IMR-90 (cell line): ENCODE results near the gene CCDC148. TPM values are rescaled to one million over a fixed set of nuclear protein-coding genes. Genes with fewer than 3 reads are reported as not detected.

ENCODE experiments used
- ATAC-seq: fragments of 200-7000 bp; cut with Tn5 transposase; 2 replicates; pipeline ENCODE4 v1.9.1; 2020; ENCODE audit warnings: low read depth, mild to moderate bottlenecking, moderate library complexity
- BruUV-seq: library from RNA; stranded (reverse); fragments of 400-500 nt; replicated peaks from 2 replicates; lab custom pipeline; 2021; lab: Mats Ljungman, UMichigan
- CTCF ChIA-PET: fragments of 300-600 bp; formaldehyde crosslinking; extraction: SDS; loops from one replicate; lab custom pipeline; 2021; ENCODE audit warnings: antibody characterized with exemption; lab: Yijun Ruan, JAX
- POLR2A ChIA-PET: fragments of 300-600 bp; sonication (Branson Sonifier 250); formaldehyde crosslinking; loops from one replicate; lab custom pipeline; 2022; ENCODE audit warnings: antibody characterized with exemption; ENCODE audit not compliant: unreplicated experiment; lab: Charles Lee
- DNase-seq: peaks from one replicate; pipeline ENCODE4 v3.0.0; 2013
- H2AFZ ChIP-seq: replicated peaks from 2 replicates; pipeline ENCODE3; 2013; ENCODE audit warnings: low read length, mild to moderate bottlenecking; ENCODE audit not compliant: poor library complexity
- H2AK5ac ChIP-seq: 2 replicates; pipeline ENCODE4 v1.6.1; 2013; ENCODE audit warnings: low read depth, low read length, inconsistent platforms
- H2AK9ac ChIP-seq: replicated peaks from 2 replicates; pipeline ENCODE3; 2013; ENCODE audit warnings: mild to moderate bottlenecking, low read depth, low read length, moderate library complexity; ENCODE audit not compliant: poor library complexity
- H2BK120ac ChIP-seq: 2 replicates; pipeline ENCODE4 v1.6.1; 2013; ENCODE audit warnings: low read depth, low read length, inconsistent platforms
- H2BK15ac ChIP-seq: 3 replicates; pipeline ENCODE4 v1.6.1; 2013; ENCODE audit warnings: low read depth, low read length, inconsistent platforms
- H2BK20ac ChIP-seq: 2 replicates; pipeline ENCODE4 v1.6.1; 2013; ENCODE audit warnings: low read depth, mild to moderate bottlenecking, inconsistent platforms, low read length, moderate library complexity
- H2BK5ac ChIP-seq: 2 replicates; pipeline ENCODE4 v1.6.1; 2013; ENCODE audit warnings: mild to moderate bottlenecking, low read depth, low read length, inconsistent platforms; ENCODE audit not compliant: poor library complexity, severe bottlenecking
- H3K14ac ChIP-seq: replicated peaks from 2 replicates; pipeline ENCODE4 v1.6.1; 2013; ENCODE audit warnings: low read depth, low read length, inconsistent platforms
- H3K18ac ChIP-seq: 2 replicates; pipeline ENCODE4 v1.6.1; 2013; ENCODE audit warnings: low read depth, low read length, control low read depth
- H3K23ac ChIP-seq: 2 replicates; pipeline ENCODE4 v1.6.1; 2013; ENCODE audit warnings: low read depth, low read length, inconsistent platforms
- H3K27ac ChIP-seq: 2 replicates; pipeline ENCODE4 v1.5.1; 2013; ENCODE audit warnings: mild to moderate bottlenecking, control low read depth, low read length; ENCODE audit not compliant: insufficient read depth
- H3K27me3 ChIP-seq: 2 replicates; pipeline ENCODE4 v1.6.1; 2013; ENCODE audit warnings: low read length; ENCODE audit not compliant: control insufficient read depth, insufficient read depth
- H3K36me3 ChIP-seq: 2 replicates; pipeline ENCODE4 v1.6.1; 2013; ENCODE audit warnings: low read length, mixed read lengths; ENCODE audit not compliant: control insufficient read depth, insufficient read depth
- H3K4ac ChIP-seq: 2 replicates; pipeline ENCODE4 v1.6.1; 2013; ENCODE audit warnings: low read depth, low read length, inconsistent platforms
- H3K4me1 ChIP-seq: 2 replicates; pipeline ENCODE4 v1.6.1; 2013; ENCODE audit warnings: low read length, mixed read lengths; ENCODE audit not compliant: control insufficient read depth, insufficient read depth
- H3K4me2 ChIP-seq: 2 replicates; pipeline ENCODE4 v1.6.1; 2013; ENCODE audit warnings: low read depth, mild to moderate bottlenecking, control low read depth, low read length, moderate library complexity
- H3K4me3 ChIP-seq: 2 replicates; pipeline ENCODE4 v1.5.1; 2013; ENCODE audit warnings: low read depth, mild to moderate bottlenecking, control low read depth, low read length, moderate library complexity; ENCODE audit not compliant: insufficient read depth
- H3K56ac ChIP-seq: 2 replicates; pipeline ENCODE4 v1.6.1; 2013; ENCODE audit warnings: low read length, inconsistent platforms; ENCODE audit not compliant: insufficient read depth; ENCODE audit errors: extremely low read depth
- H3K79me1 ChIP-seq, 2 experiments: 2 replicates each; pipeline ENCODE4 v1.6.1; 2013; ENCODE audit warnings: low read length in 2 of 2, inconsistent platforms in 1 of 2, low read depth in 1 of 2
- H3K9ac ChIP-seq: 2 replicates; pipeline ENCODE4 v1.6.1; 2013; ENCODE audit warnings: low read depth, low read length, control low read depth
- H3K9me1 ChIP-seq: 2 replicates; pipeline ENCODE4 v1.6.1; 2013; ENCODE audit warnings: low read length, inconsistent platforms; ENCODE audit not compliant: insufficient read depth
- H3K9me3 ChIP-seq: 2 replicates; pipeline ENCODE4 v1.6.1; 2013; ENCODE audit warnings: low read length; ENCODE audit not compliant: control insufficient read depth, insufficient read depth
- H4K20me1 ChIP-seq: 2 replicates; pipeline ENCODE4 v1.6.1; 2013; ENCODE audit warnings: low read length, inconsistent platforms; ENCODE audit not compliant: insufficient read depth
- H4K5ac ChIP-seq: 2 replicates; pipeline ENCODE4 v1.6.1; 2013; ENCODE audit warnings: mild to moderate bottlenecking, low read depth, low read length, control low read depth
- H4K8ac ChIP-seq, 2 experiments: 2 replicates each; pipeline ENCODE4 v1.6.1; 2013; ENCODE audit warnings: low read depth in 2 of 2, low read length in 2 of 2, control low read depth in 1 of 2, inconsistent platforms in 1 of 2
- H4K91ac ChIP-seq: 2 replicates; pipeline ENCODE4 v1.6.1; 2013; ENCODE audit warnings: low read depth, low read length, inconsistent platforms; ENCODE audit not compliant: insufficient read depth
- NFE2L2 ChIP-seq: fragments of 150-350 bp; IDR thresholded peaks from 2 replicates; pipeline ENCODE4 v1.6.1; 2016; ENCODE audit warnings: low read depth, mild to moderate bottlenecking, low read length
- RFX5 ChIP-seq: IDR thresholded peaks from 2 replicates; pipeline ENCODE4 v1.8.0; 2012; ENCODE audit warnings: low read depth, mild to moderate bottlenecking, low read length, moderate library complexity
- whole genome bisulfite sequencing, 2 experiments: methylation state at CpG; one replicate each; pipeline versions ENCODE4 v1.1.5 to v1.1.7; 2013; ENCODE audit warnings: missing lambda C conversion rate in 2 of 2; ENCODE audit not compliant: insufficient read length in 1 of 2; ENCODE audit errors: extremely low coverage in 2 of 2; 5-methylcytosine and 5-hydroxymethylcytosine counted together
- dilution Hi-C: fragments of 300-500 bp; cut with HindIII; formaldehyde crosslinking; loops from one replicate; pipeline ENCODE4 v1.14.3; 2018; ENCODE audit warnings: low sequenced_read_pairs; ENCODE audit not compliant: unreplicated experiment
- in situ Hi-C: fragments of 300-500 bp; cut with MboI; formaldehyde crosslinking; loops from 3 replicates; pipeline ENCODE4 v1.14.3; 2019; ENCODE audit warnings: low sequenced_read_pairs, inconsistent platforms, mixed read lengths
- intact Hi-C: fragments of 100-400 bp; cut with micrococcal nuclease; formaldehyde crosslinking; loops from 2 replicates; pipeline ENCODE4 v1.10.0; 2022
- polyA plus RNA-seq, 3 experiments: library from polyadenylated mRNA; depleted of rRNA; stranded (reverse); fragments of >200 nt; gene quantifications; 2 replicates each; pipeline ENCODE4 v1.2.3, GENCODE V29; 2012; ENCODE audit warnings: low replicate concordance in 1 of 3
- total RNA-seq: library from RNA; depleted of rRNA; stranded (reverse); fragments of >200 nt; gene quantifications from 2 replicates; pipeline ENCODE4 v1.2.3, GENCODE V29; 2012
- TF ChIP-seq, protein P1 (sequence below): fragments of 150-350 bp; IDR thresholded peaks from 2 replicates; pipeline ENCODE4 v1.6.1; 2016; ENCODE audit warnings: low read depth, mild to moderate bottlenecking, low read length, moderate library complexity, borderline replicate concordance

The CCDC148 gene
- total and polyA plus RNA-seq, 2 of the 4 experiments (the other 2 are of a cell fraction): 0.18 to 0.31 TPM

DNA sequence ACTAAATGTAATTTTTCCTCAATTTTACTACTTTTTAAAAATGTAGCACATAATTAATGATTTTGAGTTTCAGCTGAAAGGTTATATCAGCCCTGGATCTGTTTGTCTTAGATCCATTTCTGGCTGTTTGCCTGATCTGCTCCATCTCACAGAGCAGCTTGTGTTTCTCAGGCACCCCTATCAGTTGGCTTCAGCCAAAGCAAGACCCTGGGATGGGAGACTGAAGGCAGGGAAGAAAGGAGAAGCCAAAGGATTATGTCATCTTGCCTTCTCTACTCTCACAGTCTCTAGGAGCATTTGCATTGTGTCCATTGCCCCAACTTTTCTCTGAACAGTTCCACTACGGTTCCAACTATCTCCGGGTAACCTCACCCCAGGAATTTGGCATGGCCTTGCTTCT lies 110.5 kb downstream of the CCDC148 start:
- no peak overlapping the region for H3K27ac ChIP-seq
- H2AFZ ChIP-seq: no peak overlapping the region
- H3K4me3 ChIP-seq: no peak overlapping the region
- no peaks in the 10 kb centered on the region for H3K4me1 ChIP-seq
- H3K14ac ChIP-seq: no peak overlapping the region
- no peak overlapping the region for H2BK20ac ChIP-seq
- no peak for ATAC-seq
- H3K36me3 ChIP-seq: no peaks in the 10 kb centered on the region
- no peak for DNase-seq
- intact Hi-C loops (no loop called here), dilution Hi-C loops (no loop called here), in situ Hi-C loops (no loop called here)
- no peak overlapping the region for H3K23ac ChIP-seq
- no peak overlapping the region for H3K18ac ChIP-seq
- H2AK5ac ChIP-seq: no peak overlapping the region
- no peak overlapping the region for H3K4me2 ChIP-seq
- H3K9ac ChIP-seq: no peak overlapping the region
- H2BK120ac ChIP-seq: no peak overlapping the region
- no peaks in the 10 kb centered on the region for H3K27me3 ChIP-seq
- H3K9me1 ChIP-seq: no peaks in the 10 kb centered on the region
- no peak overlapping the region for H2BK5ac ChIP-seq
- no peak overlapping the region for H4K91ac ChIP-seq
- no peaks in the 10 kb centered on the region for H4K20me1 ChIP-seq
- BruUV-seq: no TSS peak
- H3K79me1 ChIP-seq: no peaks in the 10 kb centered on the region
- CTCF ChIA-PET: no interaction called here
- no peak overlapping the region for H2BK15ac ChIP-seq
- no peak overlapping the region for H4K8ac ChIP-seq
- no peaks in the 10 kb centered on the region for H3K9me3 ChIP-seq
- TF ChIP-seq NFE2L2: no peak
- no peak for TF ChIP-seq RFX5
- TF ChIP-seq, protein P1, sequence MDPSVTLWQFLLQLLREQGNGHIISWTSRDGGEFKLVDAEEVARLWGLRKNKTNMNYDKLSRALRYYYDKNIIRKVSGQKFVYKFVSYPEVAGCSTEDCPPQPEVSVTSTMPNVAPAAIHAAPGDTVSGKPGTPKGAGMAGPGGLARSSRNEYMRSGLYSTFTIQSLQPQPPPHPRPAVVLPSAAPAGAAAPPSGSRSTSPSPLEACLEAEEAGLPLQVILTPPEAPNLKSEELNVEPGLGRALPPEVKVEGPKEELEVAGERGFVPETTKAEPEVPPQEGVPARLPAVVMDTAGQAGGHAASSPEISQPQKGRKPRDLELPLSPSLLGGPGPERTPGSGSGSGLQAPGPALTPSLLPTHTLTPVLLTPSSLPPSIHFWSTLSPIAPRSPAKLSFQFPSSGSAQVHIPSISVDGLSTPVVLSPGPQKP: no peak
- no peak overlapping the region for H3K4ac ChIP-seq
- H2AK9ac ChIP-seq: peak overlapping the region; percentile 42
- whole genome bisulfite sequencing, 2 experiments: 40% methylated on average over 1 of the region's 2 CpGs; no CpG with 5 or more reads in 1 of the 2 experiments
- no peak overlapping the region for H3K56ac ChIP-seq
- POLR2A ChIA-PET: no interaction called here
- no peak overlapping the region for H4K5ac ChIP-seq
